Thyroid gland (tissue), 4 donors: ENCODE measurements around the gene ATRX.

Experiments used
- CTCF ChIP-seq, 6 experiments: fragments of 200-600 bp in 3 of 6; fragments of 450-650 bp in 3 of 6; sonication (generic) in 3 of 6; IDR thresholded peaks; one replicate each; pipeline ENCODE4 v1.5.1; 2016 to 2019; ENCODE audit warnings: antibody characterized with exemption in 6 of 6, mild to moderate bottlenecking in 2 of 6, inconsistent platforms in 1 of 6, moderate library complexity in 1 of 6
- POLR2A ChIP-seq, 2 donors: fragments of 450-650 bp; IDR thresholded peaks; one replicate each; pipeline ENCODE4 v1.6.1; 2017; ENCODE audit warnings: antibody characterized with exemption in 2 of 2, mild to moderate bottlenecking in 2 of 2, moderate library complexity in 1 of 2

- TF ChIP-seq POLR2A (IDR thresholded peaks at IDR 0.05) (no peak), CTCF (IDR thresholded peaks at IDR 0.05) (no peak)
These were observed 133.9 kb downstream of the ATRX start for GRCh38 chrX:77652095-77652494.
